Measurements from ENCODE around the gene MAN1A2.

The MAN1A2 gene

DNA sequence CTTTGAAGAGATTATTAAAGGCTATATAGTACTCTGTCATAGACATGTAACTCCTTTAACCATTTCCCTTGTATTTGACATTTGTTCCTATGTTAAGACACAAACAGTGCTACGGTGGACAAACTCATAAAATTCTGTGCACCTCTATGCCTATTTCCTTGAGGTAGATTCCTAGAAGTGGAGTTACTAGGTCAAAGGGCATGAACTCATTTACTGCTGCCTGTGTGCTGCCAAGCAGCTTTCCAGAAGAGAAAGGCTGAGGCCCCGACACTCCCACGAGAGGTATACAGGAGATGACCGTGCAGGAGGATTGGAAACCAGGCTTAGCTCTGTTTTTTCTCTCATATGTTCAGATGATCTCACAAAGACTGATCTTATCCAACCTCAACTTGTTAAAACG, 204.2 kb downstream of the MAN1A2 start:
- no peak overlapping the region for H3K27ac ChIP-seq
- H2AFZ ChIP-seq (ENCODE audit: low read depth) = no peak overlapping the region

DNA sequence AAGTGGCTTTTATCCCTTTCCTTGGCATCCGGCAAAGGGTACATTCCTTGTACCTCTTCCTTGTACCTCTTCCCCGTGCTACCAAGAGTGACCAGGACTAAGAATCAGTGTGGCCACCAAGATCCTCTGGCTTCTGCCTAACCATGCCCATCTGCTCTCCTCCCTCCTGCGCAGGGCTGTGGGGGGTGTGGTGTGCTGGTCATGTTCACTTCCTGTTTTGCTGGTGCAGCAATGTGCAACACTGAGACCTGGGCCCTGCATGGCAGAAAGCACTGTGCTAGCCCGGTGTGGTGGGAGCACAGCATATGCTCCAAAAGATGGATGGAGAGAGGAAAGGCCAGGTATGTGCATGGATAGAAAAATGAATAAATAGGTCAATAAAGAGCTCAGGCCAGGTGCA, 205.3 kb downstream of the MAN1A2 start:
- TF ChIP-seq, protein P1, sequence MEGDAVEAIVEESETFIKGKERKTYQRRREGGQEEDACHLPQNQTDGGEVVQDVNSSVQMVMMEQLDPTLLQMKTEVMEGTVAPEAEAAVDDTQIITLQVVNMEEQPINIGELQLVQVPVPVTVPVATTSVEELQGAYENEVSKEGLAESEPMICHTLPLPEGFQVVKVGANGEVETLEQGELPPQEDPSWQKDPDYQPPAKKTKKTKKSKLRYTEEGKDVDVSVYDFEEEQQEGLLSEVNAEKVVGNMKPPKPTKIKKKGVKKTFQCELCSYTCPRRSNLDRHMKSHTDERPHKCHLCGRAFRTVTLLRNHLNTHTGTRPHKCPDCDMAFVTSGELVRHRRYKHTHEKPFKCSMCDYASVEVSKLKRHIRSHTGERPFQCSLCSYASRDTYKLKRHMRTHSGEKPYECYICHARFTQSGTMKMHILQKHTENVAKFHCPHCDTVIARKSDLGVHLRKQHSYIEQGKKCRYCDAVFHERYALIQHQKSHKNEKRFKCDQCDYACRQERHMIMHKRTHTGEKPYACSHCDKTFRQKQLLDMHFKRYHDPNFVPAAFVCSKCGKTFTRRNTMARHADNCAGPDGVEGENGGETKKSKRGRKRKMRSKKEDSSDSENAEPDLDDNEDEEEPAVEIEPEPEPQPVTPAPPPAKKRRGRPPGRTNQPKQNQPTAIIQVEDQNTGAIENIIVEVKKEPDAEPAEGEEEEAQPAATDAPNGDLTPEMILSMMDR (conservative IDR thresholded peaks at IDR 0.05; ENCODE audit: low read depth, low read length) = no peak
- no peak overlapping the region for H3K4me3 ChIP-seq (IDR thresholded peaks at IDR 0.05; ENCODE audit: insufficient read depth, low read depth, low read length)
- H3K79me2 ChIP-seq (ENCODE audit: insufficient read depth, low read depth) = no peaks in the 10 kb centered on the region
- no peaks in the 10 kb centered on the region for H3K27me3 ChIP-seq (ENCODE audit: insufficient read depth, low read depth)
- H3K4me1 ChIP-seq (ENCODE audit: low read depth, poor library complexity, severe bottlenecking) = no peaks in the 10 kb centered on the region
- H3K27ac ChIP-seq = no peak overlapping the region
- no peaks in the 10 kb centered on the region for H3K36me3 ChIP-seq (ENCODE audit: insufficient read depth)
- no peak overlapping the region for H2AFZ ChIP-seq (ENCODE audit: low read depth)
- no peak overlapping the region for H3K4me2 ChIP-seq
- H4K20me1 ChIP-seq (ENCODE audit: insufficient read depth) = no peaks in the 10 kb centered on the region
- no peak overlapping the region for H3K9ac ChIP-seq

More for the DNA sequence above, 204.2 kb downstream of the MAN1A2 start:
- no peaks in the 10 kb centered on the region for H3K79me2 ChIP-seq (ENCODE audit: insufficient read depth, low read depth)
- no peaks in the 10 kb centered on the region for H3K27me3 ChIP-seq (ENCODE audit: insufficient read depth, low read depth)
- H3K9ac ChIP-seq = no peak overlapping the region
- no peaks in the 10 kb centered on the region for H3K4me1 ChIP-seq (ENCODE audit: low read depth, poor library complexity, severe bottlenecking)
- no peaks in the 10 kb centered on the region for H4K20me1 ChIP-seq (ENCODE audit: insufficient read depth)
- no peaks in the 10 kb centered on the region for H3K36me3 ChIP-seq (ENCODE audit: insufficient read depth)
- H3K4me2 ChIP-seq = no peak overlapping the region
- no peak overlapping the region for H3K4me3 ChIP-seq (IDR thresholded peaks at IDR 0.05; ENCODE audit: insufficient read depth, low read depth, low read length)
- TF ChIP-seq, protein P1 (conservative IDR thresholded peaks at IDR 0.05; ENCODE audit: low read depth, low read length) = no peak

DNA sequence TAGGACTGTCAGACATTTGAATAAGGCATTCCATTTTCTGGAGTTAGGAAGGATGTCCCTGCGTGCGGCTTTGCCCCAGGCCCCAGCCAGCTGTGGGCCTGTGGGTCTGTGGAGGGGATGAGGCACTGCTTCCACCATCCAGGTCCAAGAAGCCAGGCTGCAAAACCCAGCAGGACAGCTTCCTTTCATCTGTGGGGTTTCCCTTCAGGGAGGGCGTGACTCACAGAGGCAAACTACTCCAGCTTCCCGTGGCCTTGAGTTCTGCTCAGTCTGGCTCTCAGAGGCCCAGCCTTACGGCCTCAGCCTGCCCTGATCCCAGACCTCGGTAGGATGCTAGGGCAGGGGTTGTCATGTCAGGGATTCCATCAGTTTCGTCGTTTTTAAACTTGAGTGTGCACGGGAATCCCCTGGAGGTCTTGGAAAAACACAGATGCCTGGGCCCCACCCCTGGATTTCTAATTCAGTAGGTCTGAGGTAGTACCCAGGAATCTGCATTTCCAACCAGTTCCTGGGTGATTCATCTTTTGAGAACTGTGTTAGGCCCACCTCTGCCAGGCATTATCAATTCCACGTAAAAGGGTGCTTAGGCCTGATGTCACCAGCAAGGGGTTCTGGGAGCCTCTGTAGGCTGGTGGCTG, 206.3 kb downstream of the MAN1A2 start:
- H3K4me2 ChIP-seq = no peak overlapping the region
- H3K9ac ChIP-seq = no peak overlapping the region
- TF ChIP-seq, protein P1 (conservative IDR thresholded peaks at IDR 0.05; ENCODE audit: low read depth, low read length) = no peak
- no peaks in the 10 kb centered on the region for H3K79me2 ChIP-seq (ENCODE audit: insufficient read depth, low read depth)
- no peaks in the 10 kb centered on the region for H3K36me3 ChIP-seq (ENCODE audit: insufficient read depth)
- no peaks in the 10 kb centered on the region for H3K4me1 ChIP-seq (ENCODE audit: low read depth, poor library complexity, severe bottlenecking)
- H3K4me3 ChIP-seq (IDR thresholded peaks at IDR 0.05; ENCODE audit: insufficient read depth, low read depth, low read length) = no peak overlapping the region
- no peaks in the 10 kb centered on the region for H4K20me1 ChIP-seq (ENCODE audit: insufficient read depth)
- no peak overlapping the region for H2AFZ ChIP-seq (ENCODE audit: low read depth)
- H3K27ac ChIP-seq = no peak overlapping the region
- H3K27me3 ChIP-seq (ENCODE audit: insufficient read depth, low read depth) = no peaks in the 10 kb centered on the region

DNA sequence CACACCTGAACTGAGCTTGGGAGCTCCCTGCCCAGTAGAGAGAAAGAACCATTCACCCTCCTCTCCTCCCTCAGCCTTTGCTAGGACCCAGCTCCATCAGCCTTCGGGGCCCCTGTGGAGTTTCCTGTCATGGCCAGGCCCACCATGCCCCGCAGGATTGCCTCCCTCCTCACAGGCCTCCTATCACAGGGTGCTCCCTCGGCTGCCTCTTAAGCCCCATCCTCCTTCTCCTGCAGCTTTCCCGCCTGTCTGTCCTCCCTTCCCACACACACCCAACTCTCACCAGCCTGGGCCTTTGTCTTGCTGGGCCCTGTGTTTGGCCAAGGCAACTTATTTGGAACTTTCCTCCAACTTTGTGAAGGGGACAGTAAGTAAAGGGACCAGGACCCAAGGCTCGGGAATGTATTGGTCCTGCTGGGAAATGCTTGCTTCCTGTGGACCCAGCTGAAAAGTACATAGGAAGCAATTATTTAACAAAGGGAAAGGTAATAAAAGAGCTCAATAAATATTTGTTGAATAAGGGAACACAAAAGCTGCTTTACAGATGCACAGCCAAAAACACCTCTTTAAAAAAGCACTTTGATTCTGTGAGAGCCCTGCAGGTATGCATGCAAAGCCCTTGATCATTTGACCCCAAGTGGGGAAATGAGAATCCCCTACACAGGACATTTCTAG, 207.0 kb downstream of the MAN1A2 start:
- no peaks in the 10 kb centered on the region for H3K27me3 ChIP-seq (ENCODE audit: insufficient read depth, low read depth)
- no peak overlapping the region for H3K9ac ChIP-seq
- H3K4me3 ChIP-seq (IDR thresholded peaks at IDR 0.05; ENCODE audit: insufficient read depth, low read depth, low read length) = no peak overlapping the region
- H3K4me1 ChIP-seq (ENCODE audit: low read depth, poor library complexity, severe bottlenecking) = no peaks in the 10 kb centered on the region
- no peak overlapping the region for H3K27ac ChIP-seq
- no peaks in the 10 kb centered on the region for H4K20me1 ChIP-seq (ENCODE audit: insufficient read depth)
- TF ChIP-seq, protein P1 (conservative IDR thresholded peaks at IDR 0.05; ENCODE audit: low read depth, low read length) = no peak
- H3K4me2 ChIP-seq = no peak overlapping the region
- H3K36me3 ChIP-seq (ENCODE audit: insufficient read depth) = no peaks in the 10 kb centered on the region
- H3K79me2 ChIP-seq (ENCODE audit: insufficient read depth, low read depth) = no peaks in the 10 kb centered on the region
- no peak overlapping the region for H2AFZ ChIP-seq (ENCODE audit: low read depth)
